ENCODE results near the gene RNPEP. TPM values are rescaled to one million over a fixed set of nuclear protein-coding genes. Genes with fewer than 3 reads are reported as not detected.

The RNPEP gene
- total RNA-seq, 1 donor from 2014 or later = 79.3 TPM

DNA sequence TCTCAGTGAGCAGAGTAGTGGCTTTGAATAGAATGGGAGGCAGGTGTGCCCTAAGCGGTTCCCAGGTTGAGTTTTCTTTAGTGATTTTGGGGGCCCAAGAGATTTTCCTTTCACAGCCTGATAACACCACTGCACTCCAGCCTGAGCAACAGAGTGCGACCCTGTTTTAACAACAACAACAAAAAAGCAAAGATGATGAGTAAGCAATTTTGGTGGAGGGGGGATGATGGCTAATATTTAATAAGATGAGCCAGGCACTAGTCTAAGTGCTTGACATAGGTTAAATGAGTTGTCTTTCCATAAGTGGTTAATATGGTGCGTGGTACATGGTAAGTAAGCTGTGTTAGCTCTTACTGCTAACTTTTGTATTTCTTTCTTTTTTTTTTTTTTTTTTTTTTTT, 2.0 kb downstream of the RNPEP start:
- TF ChIP-seq, protein P1, sequence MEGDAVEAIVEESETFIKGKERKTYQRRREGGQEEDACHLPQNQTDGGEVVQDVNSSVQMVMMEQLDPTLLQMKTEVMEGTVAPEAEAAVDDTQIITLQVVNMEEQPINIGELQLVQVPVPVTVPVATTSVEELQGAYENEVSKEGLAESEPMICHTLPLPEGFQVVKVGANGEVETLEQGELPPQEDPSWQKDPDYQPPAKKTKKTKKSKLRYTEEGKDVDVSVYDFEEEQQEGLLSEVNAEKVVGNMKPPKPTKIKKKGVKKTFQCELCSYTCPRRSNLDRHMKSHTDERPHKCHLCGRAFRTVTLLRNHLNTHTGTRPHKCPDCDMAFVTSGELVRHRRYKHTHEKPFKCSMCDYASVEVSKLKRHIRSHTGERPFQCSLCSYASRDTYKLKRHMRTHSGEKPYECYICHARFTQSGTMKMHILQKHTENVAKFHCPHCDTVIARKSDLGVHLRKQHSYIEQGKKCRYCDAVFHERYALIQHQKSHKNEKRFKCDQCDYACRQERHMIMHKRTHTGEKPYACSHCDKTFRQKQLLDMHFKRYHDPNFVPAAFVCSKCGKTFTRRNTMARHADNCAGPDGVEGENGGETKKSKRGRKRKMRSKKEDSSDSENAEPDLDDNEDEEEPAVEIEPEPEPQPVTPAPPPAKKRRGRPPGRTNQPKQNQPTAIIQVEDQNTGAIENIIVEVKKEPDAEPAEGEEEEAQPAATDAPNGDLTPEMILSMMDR (IDR thresholded peaks at IDR 0.05; ENCODE audit: unreplicated experiment) = no peak
- Mint-ChIP-seq H3K27me3 (ENCODE audit: low read depth) (no peaks in the 10 kb centered on the region), H3K27ac (peak overlapping the region; percentile 98), H3K4me3 (peak overlapping the region; percentile 97), H3K36me3 (peaks cover 5% of the 10 kb centered on the region), H3K9me3 (no peaks in the 10 kb centered on the region), H3K4me1 (peaks cover 44% of the 10 kb centered on the region)
- no peak for DNase-seq (ENCODE audit: low spot score in 2 of 2, unreplicated experiment in 2 of 2)

DNA sequence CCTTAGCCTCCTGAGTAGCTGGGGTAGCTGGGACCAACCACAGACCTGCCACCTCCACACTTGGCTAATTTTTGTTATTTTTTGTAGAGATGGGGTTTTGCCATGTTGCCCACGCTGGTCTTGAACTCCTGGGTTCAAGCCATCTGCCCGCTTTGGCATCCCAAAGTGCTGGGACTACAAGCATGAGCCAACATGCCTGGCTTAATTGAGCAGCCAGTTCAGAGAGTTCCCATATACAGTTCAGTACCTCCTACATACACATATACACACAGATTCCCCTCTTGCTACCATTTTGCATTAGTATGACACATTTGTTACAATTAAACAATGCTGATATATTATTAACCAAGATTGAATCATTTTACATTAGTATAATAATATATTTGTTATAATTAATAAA, 2.9 kb downstream of the RNPEP start:
- Mint-ChIP-seq H3K27ac (peak overlapping the region; percentile 39), H3K27me3 (ENCODE audit: low read depth) (no peaks in the 10 kb centered on the region), H3K36me3 (peaks cover 9% of the 10 kb centered on the region), H3K4me3 (no peak overlapping the region), H3K4me1 (peaks cover 45% of the 10 kb centered on the region), H3K9me3 (no peaks in the 10 kb centered on the region)
- TF ChIP-seq, protein P1 (IDR thresholded peaks at IDR 0.05; ENCODE audit: unreplicated experiment) = no peak
- DNase-seq (ENCODE audit: low spot score in 2 of 2, unreplicated experiment in 2 of 2) = no peak

DNA sequence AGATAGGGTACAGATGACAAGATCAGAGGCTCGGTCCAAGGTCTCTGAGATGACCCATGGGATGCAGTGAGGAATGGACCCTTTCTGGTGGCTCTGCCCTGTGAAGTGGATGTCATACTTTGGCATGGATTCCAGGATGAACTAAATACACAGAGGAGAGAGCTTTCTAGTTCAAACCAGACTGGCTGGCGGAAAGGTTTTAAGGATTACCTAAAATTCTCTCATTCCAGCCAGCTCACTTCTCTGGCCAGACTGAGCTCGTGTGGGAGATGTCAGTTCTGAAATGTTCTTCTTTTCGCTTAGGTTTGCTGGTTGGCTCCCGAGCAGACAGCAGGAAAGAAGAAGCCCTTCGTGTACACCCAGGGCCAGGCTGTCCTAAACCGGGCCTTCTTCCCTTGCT, 6.2 kb downstream of the RNPEP start:
- TF ChIP-seq, protein P1 (IDR thresholded peaks at IDR 0.05; ENCODE audit: unreplicated experiment) = no peak
- Mint-ChIP-seq H3K4me3 (no peak overlapping the region), H3K27me3 (ENCODE audit: low read depth) (no peaks in the 10 kb centered on the region), H3K36me3 (peaks cover 29% of the 10 kb centered on the region), H3K4me1 (peaks cover 24% of the 10 kb centered on the region), H3K27ac (peak overlapping the region; percentile 50), H3K9me3 (no peaks in the 10 kb centered on the region)
- no peak for DNase-seq (ENCODE audit: low spot score in 2 of 2, unreplicated experiment in 2 of 2)

DNA sequence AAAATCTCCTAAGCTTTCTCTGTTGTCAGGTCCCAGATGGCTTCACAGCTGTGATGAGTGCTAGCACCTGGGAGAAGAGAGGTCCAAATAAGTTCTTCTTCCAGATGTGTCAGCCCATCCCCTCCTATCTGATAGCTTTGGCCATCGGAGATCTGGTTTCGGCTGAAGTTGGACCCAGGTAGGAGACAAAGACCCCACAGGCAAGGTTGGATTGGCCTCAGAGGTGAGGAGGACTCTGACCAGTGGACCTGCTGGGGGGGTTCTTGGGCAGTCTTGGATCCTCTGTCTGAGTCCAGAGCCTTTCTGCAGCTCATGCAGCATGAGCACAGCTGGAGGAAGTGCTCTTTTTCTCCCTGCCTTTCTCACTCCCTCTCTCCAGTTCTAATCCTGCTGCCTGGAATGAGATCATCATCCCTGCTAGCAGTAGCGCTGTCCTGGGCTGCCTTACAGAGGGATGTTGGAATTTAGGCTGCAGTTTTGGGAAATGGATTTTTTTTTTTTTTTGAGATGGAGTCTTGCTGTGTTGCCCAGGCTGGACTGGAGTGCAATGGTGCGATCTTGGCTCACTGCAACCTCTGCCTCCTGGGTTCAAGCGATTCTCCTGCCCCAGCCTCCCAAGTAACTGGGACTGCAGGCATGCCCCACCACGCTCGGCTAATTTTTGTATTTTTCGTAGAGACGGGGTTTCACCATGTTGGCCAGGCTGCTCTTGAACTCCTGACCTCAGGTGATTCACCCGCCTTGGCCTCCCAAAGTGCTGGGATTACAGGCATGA, 7.1 kb downstream of the RNPEP start:
- no peak for DNase-seq (ENCODE audit: low spot score in 2 of 2, unreplicated experiment in 2 of 2)
- TF ChIP-seq, protein P1 (IDR thresholded peaks at IDR 0.05; ENCODE audit: unreplicated experiment) = no peak
- Mint-ChIP-seq H3K36me3 (peaks cover 38% of the 10 kb centered on the region), H3K4me1 (peaks cover 15% of the 10 kb centered on the region), H3K27me3 (ENCODE audit: low read depth) (no peaks in the 10 kb centered on the region), H3K4me3 (no peak overlapping the region), H3K9me3 (no peaks in the 10 kb centered on the region), H3K27ac (no peak overlapping the region)

DNA sequence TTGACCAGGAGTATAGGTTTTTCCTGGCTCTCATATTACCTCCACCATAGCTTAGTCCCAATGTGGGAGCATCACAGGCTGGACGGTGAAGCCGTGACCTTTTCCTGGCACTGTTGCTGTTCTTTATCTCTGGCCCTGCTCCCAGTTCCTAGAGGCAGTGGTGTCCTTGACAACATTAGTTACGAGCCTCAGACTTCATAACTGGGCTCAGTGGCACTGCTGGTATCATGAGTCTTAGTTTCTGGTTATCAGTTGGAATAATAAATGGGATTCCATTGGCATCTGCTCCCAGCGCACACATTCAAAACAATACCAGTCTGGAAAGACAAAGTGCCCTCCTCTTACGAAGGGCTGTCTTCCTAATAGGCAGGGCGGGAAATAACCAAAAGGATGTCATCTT, 8.0 kb downstream of the RNPEP start:
- peaks cover 12% of the 10 kb centered on the region for H3K4me1 Mint-ChIP-seq
- H3K27ac Mint-ChIP-seq = no peak overlapping the region
- no peak for DNase-seq (ENCODE audit: low spot score in 2 of 2, unreplicated experiment in 2 of 2)
- H3K27me3 Mint-ChIP-seq (ENCODE audit: low read depth) = no peaks in the 10 kb centered on the region
- TF ChIP-seq, protein P1 (IDR thresholded peaks at IDR 0.05; ENCODE audit: unreplicated experiment) = no peak
- no peak overlapping the region for H3K4me3 Mint-ChIP-seq
- H3K36me3 Mint-ChIP-seq = peaks cover 41% of the 10 kb centered on the region
- H3K9me3 Mint-ChIP-seq = no peaks in the 10 kb centered on the region
